ENCODE results near the gene FAM50A.

- TF ChIP-seq, protein P1, sequence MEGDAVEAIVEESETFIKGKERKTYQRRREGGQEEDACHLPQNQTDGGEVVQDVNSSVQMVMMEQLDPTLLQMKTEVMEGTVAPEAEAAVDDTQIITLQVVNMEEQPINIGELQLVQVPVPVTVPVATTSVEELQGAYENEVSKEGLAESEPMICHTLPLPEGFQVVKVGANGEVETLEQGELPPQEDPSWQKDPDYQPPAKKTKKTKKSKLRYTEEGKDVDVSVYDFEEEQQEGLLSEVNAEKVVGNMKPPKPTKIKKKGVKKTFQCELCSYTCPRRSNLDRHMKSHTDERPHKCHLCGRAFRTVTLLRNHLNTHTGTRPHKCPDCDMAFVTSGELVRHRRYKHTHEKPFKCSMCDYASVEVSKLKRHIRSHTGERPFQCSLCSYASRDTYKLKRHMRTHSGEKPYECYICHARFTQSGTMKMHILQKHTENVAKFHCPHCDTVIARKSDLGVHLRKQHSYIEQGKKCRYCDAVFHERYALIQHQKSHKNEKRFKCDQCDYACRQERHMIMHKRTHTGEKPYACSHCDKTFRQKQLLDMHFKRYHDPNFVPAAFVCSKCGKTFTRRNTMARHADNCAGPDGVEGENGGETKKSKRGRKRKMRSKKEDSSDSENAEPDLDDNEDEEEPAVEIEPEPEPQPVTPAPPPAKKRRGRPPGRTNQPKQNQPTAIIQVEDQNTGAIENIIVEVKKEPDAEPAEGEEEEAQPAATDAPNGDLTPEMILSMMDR (conservative IDR thresholded peaks at IDR 0.05): no peak
- no peak for TF ChIP-seq EZH2 (IDR thresholded peaks at IDR 0.05; ENCODE audit: low read depth)
Measured at GRCh38 chrX:154452823-154453222, 8.9 kb downstream of the FAM50A start.
